ENCODE data around the gene CKM. TPM values are rescaled to one million over a fixed set of nuclear protein-coding genes. Genes with fewer than 3 reads are reported as not detected.

Gene CKM
- polyA plus RNA-seq, 4 donors = 0.26 to 0.60 (median 0.41) TPM

Other genes with a start within 250 kb of the CKM start
- 1 to 10 TPM in 1 of 4 donors, under 1 TPM in 3; 0.45 to 2.5 (median 0.76) TPM for gene ZNF296, start 246.4 kb downstream of the CKM start, polyA plus RNA-seq (ENCODE audit: insufficient read length in 4 of 4)
- 10 to 100 TPM; 16.6 to 27.3 (median 22.5) TPM for gene GEMIN7, start 243.6 kb downstream of the CKM start, polyA plus RNA-seq (ENCODE audit: insufficient read length in 4 of 4)
- 10 to 100 TPM; 15.2 to 38.9 (median 26.5) TPM for gene PPP1R37, start 229.7 kb downstream of the CKM start, polyA plus RNA-seq (ENCODE audit: insufficient read length in 4 of 4)
- under 1 TPM; 0.06 to 0.21 (median 0.13) TPM for gene NKPD1, start 161.9 kb downstream of the CKM start, polyA plus RNA-seq (ENCODE audit: insufficient read length in 4 of 4)
- 10 to 100 TPM; 11.6 to 48.6 (median 30.8) TPM for gene TRAPPC6A, start 144.6 kb downstream of the CKM start, polyA plus RNA-seq (ENCODE audit: insufficient read length in 4 of 4)
- 10 to 100 TPM in 1 of 4 donors, 1 to 10 TPM in 3; 6.7 to 10.1 (median 9.2) TPM for gene BLOC1S3, start 144.1 kb downstream of the CKM start, polyA plus RNA-seq (ENCODE audit: insufficient read length in 4 of 4)
- 10 to 100 TPM in 1 of 4 donors, 1 to 10 TPM in 3; 4.4 to 10.7 (median 7.1) TPM for gene EXOC3L2, start 77.5 kb downstream of the CKM start, polyA plus RNA-seq (ENCODE audit: insufficient read length in 4 of 4)
- gene MARK4, start 71.6 kb downstream of the CKM start, polyA plus RNA-seq (ENCODE audit: insufficient read length in 4 of 4) = 10 to 100 TPM; 33.2 to 45.1 (median 38.6) TPM
- gene KLC3, start 17.9 kb upstream of the CKM start, polyA plus RNA-seq (ENCODE audit: insufficient read length in 4 of 4) = 1 to 10 TPM in 2 of 4 donors, under 1 TPM in 2; 0.27 to 2.1 (median 1.3) TPM
- 10 to 100 TPM; 24.9 to 39.9 (median 31.8) TPM for gene ERCC2, start 47.7 kb upstream of the CKM start, polyA plus RNA-seq (ENCODE audit: insufficient read length in 4 of 4)
- gene PPP1R13L, start 82.2 kb upstream of the CKM start, polyA plus RNA-seq (ENCODE audit: insufficient read length in 4 of 4) = 10 to 100 TPM in 1 of 4 donors, 1 to 10 TPM in 3; 8.3 to 16.4 (median 9.1) TPM
- gene POLR1G, start 83.8 kb upstream of the CKM start, polyA plus RNA-seq (ENCODE audit: insufficient read length in 4 of 4) = 1 to 10 TPM; 2.6 to 5.1 (median 3.6) TPM
- 10 to 100 TPM; 70.0 to 92.5 (median 79.3) TPM for gene ERCC1, start 101.0 kb upstream of the CKM start, polyA plus RNA-seq (ENCODE audit: insufficient read length in 4 of 4)
- gene FOSB, start 145.1 kb upstream of the CKM start, polyA plus RNA-seq (ENCODE audit: insufficient read length in 4 of 4) = 1,000 to 10,000 TPM in 1 of 4 donors, 10 to 100 TPM in 1, 1 to 10 TPM in 2; 4.3 to 1,673 (median 9.8) TPM
- gene RTN2, start 174.2 kb upstream of the CKM start, polyA plus RNA-seq (ENCODE audit: insufficient read length in 4 of 4) = 10 to 100 TPM in 1 of 4 donors, 1 to 10 TPM in 3; 7.3 to 11.7 (median 8.2) TPM
- gene PPM1N, start 175.6 kb upstream of the CKM start, polyA plus RNA-seq (ENCODE audit: insufficient read length in 4 of 4) = under 1 TPM in 3 of 4 donors, not detected in 1; 0.20 to 0.71 (median 0.56) TPM
- gene VASP, start 184.6 kb upstream of the CKM start, polyA plus RNA-seq (ENCODE audit: insufficient read length in 4 of 4) = 10 to 100 TPM; 41.8 to 58.4 (median 53.4) TPM

All from left renal pelvis (tissue), 4 donors.